BLaER1 treated with 17β-estradiol and CSF1 and Interleukin-3, amounts not matched to agents 10 nM and 100 nM (cell line): ENCODE measurements around the gene MYO6.

Experiments
- H3K27ac ChIP-seq, 11 experiments: shearing (Covaris generic); formaldehyde crosslinking; 2 replicates each; pipeline ENCODE4 v1.8.1; 2022
- H3K27me3 ChIP-seq, 11 experiments: shearing (Covaris generic); formaldehyde crosslinking; 2 replicates each; pipeline ENCODE4 v1.8.1; 2022
- H3K36me3 ChIP-seq, 11 experiments: shearing (Covaris generic); formaldehyde crosslinking; 2 replicates each; pipeline ENCODE4 v1.8.1; 2022
- H3K4me1 ChIP-seq, 10 experiments: shearing (Covaris generic); formaldehyde crosslinking; 2 replicates each; pipeline ENCODE4 v1.8.1; 2022
- H3K4me2 ChIP-seq, 11 experiments: shearing (Covaris generic); formaldehyde crosslinking; 2 replicates each; pipeline ENCODE4 v1.8.1; 2022
- H3K4me3 ChIP-seq, 10 experiments: shearing (Covaris generic); formaldehyde crosslinking; 2 replicates each; pipeline ENCODE4 v1.8.1; 2022
- H3K9ac ChIP-seq, 11 experiments: shearing (Covaris generic); formaldehyde crosslinking; 2 replicates each; pipeline ENCODE4 v1.8.1; 2022
- H3K9me3 ChIP-seq, 11 experiments: shearing (Covaris generic); formaldehyde crosslinking; replicated peaks in 1 of 11; 2 replicates each; pipeline ENCODE4 v1.8.1; 2022
- H4K20me1 ChIP-seq, 11 experiments: shearing (Covaris generic); formaldehyde crosslinking; 2 replicates each; pipeline ENCODE4 v1.8.1; 2022
- Cebpa-rat ChIP-seq, 11 experiments: shearing (Covaris generic); IDR thresholded peaks; 2 replicates each; pipeline ENCODE4 v1.8.1; 2022

MYO6 gene

GRCh38 chr6:75812560-75812959, 63.5 kb downstream of the MYO6 start:
- Histone ChIP-seq H3K4me2 (no peak overlapping the region), H3K27me3 (no peaks in the 10 kb centered on the region), H3K4me3 (no peak overlapping the region), H3K36me3 (no peaks in the 10 kb centered on the region), H4K20me1 (no peaks in the 10 kb centered on the region), H3K4me1 (no peaks in the 10 kb centered on the region), H3K9ac (no peak overlapping the region), H3K27ac (no peak overlapping the region), H3K9me3 (0 out of 22 replicates have a peak, but pooled peaks cover 0 to 4% (median 0%) of the 10 kb centered on the region in 11 experiments)
- no peak for TF ChIP-seq Cebpa-rat (IDR thresholded peaks at IDR 0.05)

- Histone ChIP-seq H3K9ac (no peak overlapping the region), H4K20me1 (no peaks in the 10 kb centered on the region), H3K36me3 (no peaks in the 10 kb centered on the region), H3K27ac (no peak overlapping the region), H3K4me3 (no peak overlapping the region), H3K9me3 (no peaks in the 10 kb centered on the region), H3K27me3 (no peaks in the 10 kb centered on the region), H3K4me2 (no peak overlapping the region), H3K4me1 (no peaks in the 10 kb centered on the region)
- TF ChIP-seq Cebpa-rat (IDR thresholded peaks at IDR 0.05): no peak
Observed at GRCh38 chr6:75813476-75814250, 64.6 kb downstream of the MYO6 start.

GRCh38 chr6:75815756-75816155, 66.7 kb downstream of the MYO6 start:
- Histone ChIP-seq H4K20me1 (no peaks in the 10 kb centered on the region), H3K27ac (no peak overlapping the region), H3K4me3 (no peak overlapping the region), H3K27me3 (no peaks in the 10 kb centered on the region), H3K4me2 (no peak overlapping the region), H3K9ac (no peak overlapping the region), H3K9me3 (no peaks in the 10 kb centered on the region), H3K36me3 (no peaks in the 10 kb centered on the region), H3K4me1 (no peaks in the 10 kb centered on the region)
- no peak for TF ChIP-seq Cebpa-rat (IDR thresholded peaks at IDR 0.05)

- H3K27me3 ChIP-seq: no peaks in the 10 kb centered on the region
- H3K4me2 ChIP-seq: no peak overlapping the region
- H3K9me3 ChIP-seq: no peaks in the 10 kb centered on the region
- H3K9ac ChIP-seq: no peak overlapping the region
- H3K4me1 ChIP-seq: no peaks in the 10 kb centered on the region
- H3K36me3 ChIP-seq: no peaks in the 10 kb centered on the region
- TF ChIP-seq Cebpa-rat (IDR thresholded peaks at IDR 0.05): no peak
- no peak overlapping the region for H3K27ac ChIP-seq
- no peak overlapping the region for H3K4me3 ChIP-seq
- no peaks in the 10 kb centered on the region for H4K20me1 ChIP-seq
Observed at GRCh38 chr6:75818098-75818855, 69.2 kb downstream of the MYO6 start.

- Histone ChIP-seq H3K9ac (no peak overlapping the region), H3K27me3 (no peaks in the 10 kb centered on the region)
Observed at GRCh38 chr6:75819776-75820487, 70.9 kb downstream of the MYO6 start.

GRCh38 chr6:75824160-75824559, 75.1 kb downstream of the MYO6 start:
- TF ChIP-seq Cebpa-rat (IDR thresholded peaks at IDR 0.05): no peak
- Histone ChIP-seq H3K4me3 (no peak overlapping the region), H4K20me1 (no peaks in the 10 kb centered on the region), H3K27me3 (no peaks in the 10 kb centered on the region), H3K9ac (no peak overlapping the region), H3K36me3 (no peaks in the 10 kb centered on the region), H3K9me3 (no peaks in the 10 kb centered on the region), H3K27ac (no peak overlapping the region), H3K4me2 (no peak overlapping the region), H3K4me1 (no peaks in the 10 kb centered on the region)

More at GRCh38 chr6:75819776-75820487, 70.9 kb downstream of the MYO6 start:
- Histone ChIP-seq H4K20me1 (no peaks in the 10 kb centered on the region), H3K4me2 (no peak overlapping the region), H3K27ac (no peak overlapping the region), H3K36me3 (no peaks in the 10 kb centered on the region), H3K4me3 (no peak overlapping the region), H3K4me1 (no peaks in the 10 kb centered on the region), H3K9me3 (no peaks in the 10 kb centered on the region)
- TF ChIP-seq Cebpa-rat (IDR thresholded peaks at IDR 0.05): no peak

- Histone ChIP-seq H3K4me2 (no peak overlapping the region), H3K36me3 (no peaks in the 10 kb centered on the region), H3K27ac (no peak overlapping the region), H3K4me3 (no peak overlapping the region), H3K27me3 (no peaks in the 10 kb centered on the region), H3K9ac (no peak overlapping the region), H3K9me3 (no peaks in the 10 kb centered on the region), H3K4me1 (no peaks in the 10 kb centered on the region), H4K20me1 (no peaks in the 10 kb centered on the region)
- no peak for TF ChIP-seq Cebpa-rat (IDR thresholded peaks at IDR 0.05)
Observed at GRCh38 chr6:75827163-75827562, 78.1 kb downstream of the MYO6 start.

DNA sequence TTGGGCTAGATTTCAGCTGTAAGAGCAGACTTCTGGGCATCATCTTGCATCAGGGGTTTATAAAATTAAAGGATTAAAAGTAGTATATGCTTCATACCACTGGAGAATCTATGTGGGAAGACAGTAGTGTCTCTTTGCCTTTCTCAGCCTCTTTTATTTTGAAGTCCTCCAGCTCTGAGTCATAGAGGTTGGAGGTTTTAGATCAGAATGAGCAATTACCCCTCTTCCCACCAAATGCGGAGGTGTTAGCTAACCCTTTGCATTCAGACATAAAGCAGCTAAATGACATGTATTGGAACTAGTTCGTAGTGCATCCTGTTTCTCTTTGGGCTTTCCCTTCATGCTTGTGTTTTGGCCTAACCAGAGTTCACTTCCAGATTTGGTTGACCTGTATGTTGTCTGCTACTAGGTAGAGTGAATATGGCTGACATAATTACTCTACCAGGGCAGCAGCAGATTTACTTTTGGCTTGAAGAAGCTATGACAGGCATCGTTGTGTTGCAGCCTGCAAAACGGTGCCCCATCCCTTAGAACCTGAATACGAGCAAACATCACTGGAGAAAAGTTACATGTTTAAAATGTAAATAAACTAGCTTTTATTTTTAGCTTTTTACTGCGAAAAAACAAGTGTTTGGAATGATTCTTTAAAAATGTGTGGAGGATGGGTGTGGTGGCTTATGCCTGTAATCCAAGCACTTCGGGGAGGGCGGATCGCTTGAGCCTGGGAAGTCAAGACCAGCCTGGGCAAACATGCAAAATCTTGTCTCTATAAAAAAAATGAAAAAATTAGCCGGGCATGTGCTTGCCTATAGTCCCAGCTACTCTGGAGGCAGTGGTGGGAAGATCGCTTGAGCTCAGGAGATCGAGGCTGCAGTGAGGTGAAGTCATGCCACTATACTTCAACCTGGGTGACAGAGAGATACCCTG, 82.2 kb downstream of the MYO6 start:
- no peaks in the 10 kb centered on the region for H4K20me1 ChIP-seq
- no peak overlapping the region for H3K9ac ChIP-seq
- no peaks in the 10 kb centered on the region for H3K36me3 ChIP-seq
- H3K27me3 ChIP-seq: no peaks in the 10 kb centered on the region
- H3K4me2 ChIP-seq: no peak overlapping the region
- H3K27ac ChIP-seq: no peak overlapping the region
- H3K4me1 ChIP-seq: no peaks in the 10 kb centered on the region
- H3K9me3 ChIP-seq: no peaks in the 10 kb centered on the region
- TF ChIP-seq Cebpa-rat (IDR thresholded peaks at IDR 0.05): no peak
- H3K4me3 ChIP-seq: no peak overlapping the region

DNA sequence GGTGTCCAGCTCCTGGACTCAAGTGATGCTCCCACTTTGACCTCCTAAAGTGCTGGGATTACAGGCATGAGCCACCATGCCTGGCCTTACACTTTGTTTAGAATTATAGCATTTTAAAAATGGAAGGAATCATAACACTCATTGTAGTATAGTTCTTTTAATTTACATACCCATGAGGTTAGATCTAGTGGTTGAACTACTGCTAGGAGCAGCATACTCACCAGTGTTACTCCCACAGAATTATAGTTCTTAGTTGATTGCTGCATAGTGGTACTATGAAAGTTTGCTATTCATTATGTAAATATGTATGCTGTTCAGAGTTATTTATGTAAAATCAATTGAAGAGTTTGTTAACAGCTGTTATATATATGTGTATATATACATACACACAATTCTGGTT, 85.4 kb downstream of the MYO6 start:
- Histone ChIP-seq H3K4me3 (no peak overlapping the region), H3K27ac (no peak overlapping the region), H3K4me1 (no peaks in the 10 kb centered on the region), H3K9ac (no peak overlapping the region), H3K36me3 (no peaks in the 10 kb centered on the region), H3K27me3 (no peaks in the 10 kb centered on the region), H4K20me1 (no peaks in the 10 kb centered on the region), H3K9me3 (no peaks in the 10 kb centered on the region), H3K4me2 (no peak overlapping the region)
- TF ChIP-seq Cebpa-rat (IDR thresholded peaks at IDR 0.05): no peak
